Neural progenitor cell (in vitro differentiated cells): ENCODE measurements around the gene PTPN5.

Source experiments
- EZH2phosphoT487 ChIP-seq: fragments of 200-600 bp; sonication (generic); IDR thresholded peaks from 2 replicates; pipeline ENCODE4 v1.6.1; 2017; ENCODE audit warnings: antibody characterized with exemption
- TF ChIP-seq, protein P1 (sequence below): fragments of 200-600 bp; sonication (generic); IDR thresholded peaks from 2 replicates; pipeline ENCODE4 v1.5.1; 2017; ENCODE audit warnings: antibody characterized with exemption, mild to moderate bottlenecking

GRCh38 chr11:18699848-18700261 lies 91.7 kb downstream of the PTPN5 start:
- TF ChIP-seq, protein P1, sequence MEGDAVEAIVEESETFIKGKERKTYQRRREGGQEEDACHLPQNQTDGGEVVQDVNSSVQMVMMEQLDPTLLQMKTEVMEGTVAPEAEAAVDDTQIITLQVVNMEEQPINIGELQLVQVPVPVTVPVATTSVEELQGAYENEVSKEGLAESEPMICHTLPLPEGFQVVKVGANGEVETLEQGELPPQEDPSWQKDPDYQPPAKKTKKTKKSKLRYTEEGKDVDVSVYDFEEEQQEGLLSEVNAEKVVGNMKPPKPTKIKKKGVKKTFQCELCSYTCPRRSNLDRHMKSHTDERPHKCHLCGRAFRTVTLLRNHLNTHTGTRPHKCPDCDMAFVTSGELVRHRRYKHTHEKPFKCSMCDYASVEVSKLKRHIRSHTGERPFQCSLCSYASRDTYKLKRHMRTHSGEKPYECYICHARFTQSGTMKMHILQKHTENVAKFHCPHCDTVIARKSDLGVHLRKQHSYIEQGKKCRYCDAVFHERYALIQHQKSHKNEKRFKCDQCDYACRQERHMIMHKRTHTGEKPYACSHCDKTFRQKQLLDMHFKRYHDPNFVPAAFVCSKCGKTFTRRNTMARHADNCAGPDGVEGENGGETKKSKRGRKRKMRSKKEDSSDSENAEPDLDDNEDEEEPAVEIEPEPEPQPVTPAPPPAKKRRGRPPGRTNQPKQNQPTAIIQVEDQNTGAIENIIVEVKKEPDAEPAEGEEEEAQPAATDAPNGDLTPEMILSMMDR: no peak
- TF ChIP-seq EZH2phosphoT487: no peak
